ENCODE measurements around the gene ATF2.

ATF2 gene, protein sequence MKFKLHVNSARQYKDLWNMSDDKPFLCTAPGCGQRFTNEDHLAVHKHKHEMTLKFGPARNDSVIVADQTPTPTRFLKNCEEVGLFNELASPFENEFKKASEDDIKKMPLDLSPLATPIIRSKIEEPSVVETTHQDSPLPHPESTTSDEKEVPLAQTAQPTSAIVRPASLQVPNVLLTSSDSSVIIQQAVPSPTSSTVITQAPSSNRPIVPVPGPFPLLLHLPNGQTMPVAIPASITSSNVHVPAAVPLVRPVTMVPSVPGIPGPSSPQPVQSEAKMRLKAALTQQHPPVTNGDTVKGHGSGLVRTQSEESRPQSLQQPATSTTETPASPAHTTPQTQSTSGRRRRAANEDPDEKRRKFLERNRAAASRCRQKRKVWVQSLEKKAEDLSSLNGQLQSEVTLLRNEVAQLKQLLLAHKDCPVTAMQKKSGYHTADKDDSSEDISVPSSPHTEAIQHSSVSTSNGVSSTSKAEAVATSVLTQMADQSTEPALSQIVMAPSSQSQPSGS

DNA sequence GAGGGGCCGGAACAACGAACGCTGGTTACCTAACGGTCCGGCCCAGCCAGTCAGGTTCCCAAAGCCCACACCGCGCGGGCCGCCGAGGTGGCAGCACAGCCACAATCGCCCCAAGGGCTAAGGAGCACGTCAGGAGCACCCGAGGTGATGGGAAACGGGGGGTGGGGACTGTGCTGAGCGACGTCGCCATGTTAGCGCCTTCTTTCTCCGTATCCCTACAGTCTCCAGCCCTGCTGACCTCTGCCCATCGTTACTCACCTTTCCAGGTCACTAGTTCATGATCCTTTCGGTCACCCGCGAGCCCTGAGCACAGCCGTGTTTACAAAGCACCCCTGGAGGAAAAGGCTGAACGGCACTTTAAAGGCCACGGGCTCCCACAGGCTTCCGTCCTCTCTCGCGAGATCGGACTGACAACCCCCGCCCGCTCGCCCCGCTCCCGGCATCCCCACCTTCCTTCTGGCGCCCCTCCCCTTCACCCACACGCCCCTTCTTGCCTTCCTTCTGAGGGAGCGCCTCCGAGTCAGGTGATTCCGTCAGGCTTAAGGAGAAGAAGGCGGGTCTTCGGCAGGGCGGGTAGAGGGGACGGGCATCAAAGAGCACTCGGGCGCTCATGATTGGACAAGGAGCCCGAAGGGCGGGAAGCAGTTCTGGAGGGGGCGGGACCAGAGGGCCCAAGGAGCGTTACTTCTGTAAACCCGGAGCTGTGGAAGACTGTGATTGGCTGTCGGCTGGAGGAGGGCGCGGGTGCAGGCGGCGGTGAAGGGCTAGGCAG is at the start of gene ATF2:
Gene ATF2 (minus strand): TSS at position 412 of the 772 bp plus-strand sequence. CDS start 31,760 bp downstream, outside the sequence.
- peak; percentile 99 for DNase-seq

DNA sequence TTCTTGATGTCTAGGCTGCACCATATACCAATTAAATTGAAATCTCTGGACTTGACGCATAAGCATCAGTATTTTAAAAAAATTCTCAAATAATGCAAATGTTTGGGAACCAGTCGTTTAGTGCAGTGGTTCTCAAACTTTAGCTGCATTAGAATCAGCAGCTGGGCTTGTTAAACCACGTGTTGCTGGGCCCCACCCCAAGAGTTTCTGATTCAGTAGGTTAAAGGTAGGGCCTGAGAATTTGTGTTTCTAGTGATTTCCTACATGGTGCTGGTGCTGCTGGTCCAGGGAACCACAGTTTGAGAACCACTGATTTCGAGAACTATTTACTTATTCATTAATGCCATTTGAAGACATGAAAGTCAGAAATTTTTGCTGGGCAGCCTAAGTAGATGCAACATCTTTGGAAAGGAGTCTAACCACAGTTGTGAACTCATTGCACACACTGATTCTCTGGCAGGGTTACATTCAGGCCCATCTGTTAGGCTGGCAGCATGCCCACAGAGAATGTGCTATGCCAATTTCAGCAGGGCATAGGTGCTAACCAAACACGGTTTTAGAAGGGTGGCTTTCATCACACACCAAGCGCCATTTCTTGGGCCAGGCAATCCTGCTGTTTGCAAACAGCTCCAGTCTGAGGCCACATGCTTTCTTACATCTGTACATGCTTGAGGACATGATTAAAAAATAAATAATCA is 39.9 kb upstream of the ATF2 start:
- peak; percentile 96 for DNase-seq

DNA sequence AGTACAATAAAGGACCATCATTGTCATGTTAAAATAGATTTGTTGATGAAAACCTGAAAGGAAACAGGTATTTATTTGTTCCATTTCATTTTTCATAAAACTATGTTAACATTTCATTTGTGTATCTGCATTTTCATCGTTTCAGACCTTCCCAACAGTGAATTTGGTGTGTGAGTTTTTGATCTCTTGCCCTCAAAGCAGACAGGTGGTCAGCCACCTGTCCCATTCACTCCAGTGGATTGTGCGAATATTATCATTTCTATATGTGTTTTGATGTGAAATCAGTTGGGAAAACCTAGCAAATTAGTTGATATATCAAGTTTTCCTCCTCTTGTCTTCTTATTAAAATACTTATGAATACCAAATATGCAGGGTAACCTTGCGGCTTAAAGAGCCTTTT is 38.9 kb upstream of the ATF2 start:
- DNase-seq: peak; percentile 2

DNA sequence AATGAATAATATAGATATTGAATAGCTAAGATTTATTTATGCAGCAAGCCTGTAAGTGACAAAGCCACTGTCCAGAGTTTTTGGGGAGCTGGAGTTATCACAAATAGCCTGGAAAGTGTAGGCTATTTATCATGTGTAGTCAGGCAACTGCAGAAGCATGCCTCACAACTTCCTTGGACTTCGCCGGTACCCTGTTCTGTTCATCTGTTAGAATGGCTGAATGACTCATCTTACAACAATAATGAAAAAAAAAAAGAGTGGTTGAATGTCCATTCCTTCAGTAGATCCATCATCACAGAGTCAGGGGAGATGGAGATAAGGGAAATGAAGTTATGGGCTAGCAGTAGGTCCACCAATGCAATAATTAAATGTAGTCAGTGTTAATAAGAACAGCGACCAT is 37.5 kb upstream of the ATF2 start:
- no peak for DNase-seq

DNA sequence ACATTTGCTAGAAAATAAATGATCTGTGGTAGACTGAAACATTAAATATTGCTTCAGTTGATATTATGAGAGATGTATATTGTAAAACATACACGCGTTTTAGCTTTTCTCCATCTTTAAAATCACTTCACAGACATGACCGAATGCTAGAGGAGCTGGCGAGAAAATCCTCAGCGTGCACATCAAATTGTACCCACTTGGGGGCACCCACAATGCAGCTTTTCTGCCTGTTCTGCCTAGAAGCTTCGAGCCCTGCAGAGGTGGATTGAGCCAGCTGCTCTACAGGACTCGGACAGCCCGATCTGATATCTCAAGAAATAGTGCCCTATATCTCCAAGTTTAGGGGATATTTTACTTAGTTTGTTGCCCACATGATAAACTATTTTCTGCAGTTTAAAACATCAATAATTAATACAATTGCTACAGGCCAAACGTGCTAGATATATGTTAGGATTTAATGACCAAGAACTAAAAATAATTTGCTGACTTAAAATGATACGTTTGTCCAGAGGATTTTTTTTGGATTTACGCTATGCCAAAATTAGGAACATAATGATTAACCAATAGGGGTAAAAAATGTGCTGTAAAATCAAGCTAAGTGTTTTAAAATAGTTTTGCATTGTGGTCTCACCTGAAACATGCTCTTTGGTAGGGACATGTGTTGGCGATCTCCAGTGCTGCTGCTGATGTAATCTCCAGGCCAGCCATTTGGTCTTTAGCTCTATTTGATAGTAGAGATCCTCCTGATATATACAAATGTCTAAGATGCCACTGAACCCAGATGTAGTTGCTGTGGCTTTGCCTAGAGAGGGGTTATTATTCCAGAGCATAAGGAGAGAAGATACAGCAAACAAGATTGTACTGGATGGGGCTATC is 35.9 kb upstream of the ATF2 start:
- DNase-seq: peak; percentile 83

DNA sequence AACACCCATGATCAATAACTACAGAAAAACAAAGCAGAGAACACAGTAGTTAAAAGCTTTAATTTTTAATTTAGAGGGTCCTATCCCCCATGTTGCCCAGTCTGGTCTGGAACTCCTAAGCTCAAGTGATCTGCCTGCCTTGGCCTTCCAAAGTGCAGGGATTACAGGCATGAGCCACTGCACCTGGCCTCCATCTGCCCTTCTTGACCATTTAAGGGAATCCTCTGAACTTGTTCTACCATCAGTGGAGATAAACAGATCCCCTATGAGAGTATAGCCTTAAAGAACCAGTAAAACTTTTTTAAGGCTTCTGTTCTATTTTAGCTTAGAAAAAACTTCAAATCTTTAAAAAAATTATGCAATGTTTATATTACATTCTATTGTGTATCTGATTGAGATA is 27.0 kb upstream of the ATF2 start:
- DNase-seq: no peak

DNA sequence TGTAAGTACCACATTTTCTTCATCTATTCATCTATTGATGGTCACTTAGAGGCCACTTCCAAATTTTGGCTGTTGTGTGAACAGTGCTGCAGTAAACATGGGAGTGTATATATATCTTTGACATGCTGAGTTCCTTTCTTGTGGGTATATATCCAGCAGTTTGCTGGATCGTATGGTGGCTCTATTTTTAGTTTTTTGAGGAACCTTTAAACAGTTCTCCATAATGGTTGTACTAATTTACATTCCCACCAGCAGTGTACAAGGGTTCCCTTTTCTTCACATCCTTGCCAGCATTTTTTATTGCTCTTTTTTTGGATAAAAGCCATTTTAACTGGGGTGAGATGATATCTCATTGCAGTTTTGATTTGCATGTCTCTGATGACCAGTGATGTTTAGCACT is 20.8 kb upstream of the ATF2 start:
- no peak for DNase-seq

DNA sequence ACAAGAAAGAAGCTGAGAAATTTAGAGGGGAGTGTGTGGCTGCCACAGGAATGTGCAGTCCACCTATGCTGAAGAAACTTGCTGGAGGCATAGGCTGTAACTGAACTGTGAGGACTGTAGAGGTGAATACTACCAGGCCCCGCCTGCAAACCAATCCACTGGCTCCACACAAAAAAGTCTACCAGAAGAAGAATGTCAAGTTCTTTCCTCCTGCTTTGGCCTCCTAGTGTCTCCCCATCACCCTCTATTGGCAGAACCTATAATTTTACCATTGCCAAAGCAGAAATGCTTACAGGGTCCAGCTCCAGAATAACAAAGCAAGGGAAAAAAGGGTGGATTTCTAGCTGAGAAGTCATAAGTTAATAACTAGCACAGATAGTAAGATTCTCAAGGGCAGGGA is 19.4 kb upstream of the ATF2 start:
- peak; percentile 19 for DNase-seq

DNA sequence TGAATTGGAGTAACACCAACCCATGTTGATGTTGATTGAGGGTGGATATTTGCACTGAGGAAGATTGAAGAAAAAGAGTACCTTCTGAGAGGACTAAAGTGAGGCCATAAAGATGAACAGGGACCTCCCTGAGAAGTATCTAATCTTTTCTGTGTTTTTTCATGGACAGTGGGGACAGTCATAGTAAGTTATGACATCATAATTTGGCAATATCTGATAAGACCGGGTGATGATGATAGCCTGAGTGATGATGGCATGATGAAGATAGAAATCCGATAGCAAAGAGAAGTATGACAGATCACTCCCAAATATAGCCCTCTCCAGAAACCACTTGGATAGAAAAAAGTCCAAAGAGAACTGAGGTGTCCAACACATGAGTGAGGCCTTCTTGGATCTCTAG is 15.7 kb upstream of the ATF2 start:
- no peak for DNase-seq

DNA sequence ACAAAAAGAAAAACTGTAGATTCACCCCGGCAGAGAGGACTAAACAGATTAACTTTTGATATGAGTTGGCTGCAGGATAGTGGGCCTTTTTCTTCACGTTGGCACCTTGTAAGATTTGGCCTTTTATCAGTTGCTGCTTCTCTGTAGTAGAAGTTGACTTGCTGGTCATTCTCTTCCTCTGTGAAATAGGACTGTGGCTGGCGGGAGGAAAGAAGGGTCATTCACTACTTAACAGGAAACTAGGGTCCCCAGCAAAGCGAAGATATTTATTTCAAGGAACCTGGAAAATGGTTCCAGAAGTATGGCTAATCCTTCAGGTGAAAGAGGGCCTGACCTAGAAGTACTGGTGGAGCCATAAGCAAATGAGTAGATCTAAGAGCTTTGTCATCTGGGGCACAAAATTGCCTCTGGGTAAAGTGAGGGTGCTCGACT is 13.9 kb upstream of the ATF2 start:
- no peak for DNase-seq

DNA sequence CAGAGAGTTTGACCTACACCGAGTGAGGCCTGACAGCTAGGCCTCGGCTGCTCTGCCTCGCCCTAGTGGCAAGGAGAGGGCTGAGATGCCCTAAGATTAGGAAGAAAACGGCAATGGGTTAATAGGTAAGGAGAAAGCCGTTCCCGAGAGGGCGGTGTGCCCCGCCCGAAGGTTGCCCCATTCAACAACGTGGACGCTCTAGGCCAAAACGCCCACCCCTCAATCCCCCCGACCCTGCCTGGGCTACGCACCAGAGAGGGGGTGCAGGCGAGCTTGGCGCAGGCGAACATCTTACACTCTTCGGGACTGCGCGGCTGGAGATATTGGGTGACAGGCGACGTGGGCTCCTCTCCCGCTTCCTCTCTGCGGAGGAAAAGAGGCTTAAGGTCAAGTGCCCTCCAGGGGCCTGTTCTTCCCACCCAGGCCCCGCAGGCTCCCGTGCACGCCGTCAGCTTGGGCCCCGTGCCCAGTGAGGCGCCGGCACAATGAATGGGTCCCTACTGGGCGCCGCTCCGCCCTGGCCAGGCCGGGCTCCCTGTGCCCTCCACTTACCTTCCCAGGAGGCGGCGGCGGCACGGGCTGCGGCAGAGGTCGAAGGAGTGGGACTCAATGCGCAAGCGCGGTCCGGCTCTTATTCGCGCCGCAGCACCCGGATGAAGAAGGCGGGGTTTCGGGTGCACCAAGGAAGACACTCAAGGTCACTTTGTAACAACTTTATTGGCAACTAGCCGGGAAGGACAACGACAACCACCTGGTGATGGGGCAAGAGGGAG is 13.3 kb upstream of the ATF2 start, which contains the start of gene ATP5MC3:
Gene ATP5MC3 (minus strand): TSS at position 607 of the 773 bp plus-strand sequence. CDS start 317 bp downstream, at position 290.
- peak; percentile 94 for DNase-seq

DNA sequence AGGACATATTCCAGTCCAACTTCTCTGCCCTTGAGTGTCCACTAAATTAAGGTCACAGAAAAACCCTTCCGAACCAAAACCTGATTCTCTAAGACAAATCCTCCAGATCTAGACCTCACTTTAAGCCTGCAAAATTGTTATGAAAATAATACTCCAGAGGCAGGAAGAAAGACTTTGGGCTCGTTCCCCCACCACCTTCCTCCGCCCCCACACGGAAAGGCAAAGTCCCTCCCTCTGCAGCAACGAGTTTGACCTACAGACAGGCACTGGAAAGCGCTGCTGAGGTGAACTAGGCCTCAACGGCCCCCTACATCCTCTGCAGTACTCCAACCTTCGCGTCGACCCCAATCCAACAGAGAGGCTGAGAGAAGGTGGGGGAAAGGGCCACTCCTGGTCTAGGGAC is 12.7 kb upstream of the ATF2 start:
- DNase-seq: peak; percentile 66

DNA sequence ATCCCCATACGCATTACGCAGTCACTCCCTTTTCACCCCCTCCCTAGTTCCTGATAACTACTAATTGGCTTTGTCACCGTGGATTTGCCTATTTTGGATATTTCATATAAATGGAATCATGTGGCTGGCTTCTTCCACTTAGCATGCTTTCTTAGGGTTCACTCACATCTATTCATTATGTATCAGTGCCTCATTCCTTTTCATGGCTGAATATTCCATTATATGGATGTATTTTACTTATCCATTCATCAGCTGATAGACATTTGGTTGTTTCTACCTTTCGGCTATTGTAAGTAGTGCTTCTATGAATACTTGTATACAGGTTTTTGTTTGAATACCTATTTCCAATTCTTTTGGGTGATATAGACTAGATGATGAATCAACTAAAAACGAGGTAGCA is 8.6 kb upstream of the ATF2 start:
- no peak for DNase-seq

DNA sequence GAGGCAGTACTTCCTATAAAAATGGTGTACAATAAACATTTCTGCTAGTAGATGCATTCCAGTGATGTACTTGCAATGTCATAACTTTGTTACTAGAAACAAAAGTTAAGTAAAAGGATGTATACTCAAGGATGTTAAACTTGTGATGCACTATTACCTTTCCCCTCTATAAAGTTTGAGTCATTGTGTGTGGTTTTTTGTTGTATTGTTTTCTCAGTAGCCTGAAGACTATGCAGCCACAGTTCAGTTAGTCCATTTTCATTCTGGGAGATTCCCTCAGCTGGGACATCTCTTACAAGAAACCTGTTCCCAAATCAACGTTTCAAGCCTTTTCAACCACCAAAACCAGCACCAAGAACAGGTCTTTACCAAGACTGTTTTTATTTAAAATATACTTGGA is 7.9 kb upstream of the ATF2 start:
- no peak for DNase-seq

DNA sequence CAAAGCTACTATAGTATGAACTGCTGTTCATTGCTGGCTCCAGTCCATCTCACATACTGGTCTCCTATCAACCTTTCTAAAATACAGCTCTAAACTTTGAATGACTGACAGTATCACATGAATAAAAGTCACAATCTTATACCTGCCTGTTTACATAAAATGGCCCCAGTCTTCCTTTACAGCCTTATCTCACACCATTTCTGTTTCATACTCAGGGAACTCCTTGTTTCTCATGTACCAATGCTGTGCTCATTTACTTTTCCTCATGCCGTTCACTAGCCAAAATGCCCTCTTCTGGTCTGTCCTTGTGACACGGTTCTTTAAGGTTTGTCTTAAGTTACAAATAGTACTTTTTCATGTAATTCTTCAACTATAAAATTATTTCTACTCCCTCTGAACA is 7.3 kb upstream of the ATF2 start:
- no peak for DNase-seq

DNA sequence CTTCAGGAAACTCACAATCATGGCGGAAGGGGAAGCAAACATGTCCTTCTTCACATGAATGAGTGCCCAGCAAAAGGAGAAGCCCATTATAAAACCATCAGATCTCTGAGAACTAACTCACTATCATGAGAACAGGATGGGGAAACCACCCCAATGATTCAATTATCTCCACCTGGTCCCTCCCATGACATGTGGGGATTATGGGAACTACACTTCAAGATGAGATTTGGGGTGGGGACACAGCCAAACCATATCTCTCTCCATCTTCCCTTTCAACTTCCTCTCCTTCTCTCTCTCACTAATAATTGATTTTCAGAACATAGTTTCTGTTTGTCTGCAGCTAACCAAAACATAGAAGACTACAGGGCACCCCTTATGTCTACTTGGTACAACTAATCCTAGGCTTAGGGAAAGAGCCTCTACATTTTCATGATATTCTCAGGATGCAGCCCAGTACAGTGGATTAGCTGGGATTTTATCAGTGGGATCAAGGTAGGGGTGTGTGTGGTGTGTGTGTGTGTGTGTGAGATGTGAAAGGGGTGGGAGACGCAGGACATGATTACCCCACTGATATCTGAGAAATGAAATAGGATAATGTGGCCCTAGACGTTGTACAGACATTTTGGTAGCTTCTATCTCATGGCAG is 2.8 kb upstream of the ATF2 start:
- DNase-seq: no peak

DNA sequence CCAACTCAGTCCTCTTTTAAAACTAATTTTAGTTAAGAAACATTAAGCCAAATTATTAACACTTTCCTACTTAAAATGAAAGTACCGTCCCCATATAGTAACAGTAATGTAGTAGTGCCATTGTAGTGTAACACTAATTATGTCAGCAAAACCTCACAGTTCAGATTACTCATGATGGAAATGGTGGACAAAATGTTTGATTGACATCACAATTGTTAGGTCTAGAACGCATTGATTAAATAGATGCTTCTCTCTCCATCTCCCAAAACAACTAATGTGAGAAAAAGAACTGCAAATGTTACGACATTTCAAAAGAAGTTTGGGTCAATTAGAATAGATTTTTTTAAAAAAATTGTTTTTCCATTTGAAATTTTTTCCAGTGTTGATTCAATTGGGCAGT is 1.2 kb upstream of the ATF2 start:
- peak; percentile 3 for DNase-seq

DNA sequence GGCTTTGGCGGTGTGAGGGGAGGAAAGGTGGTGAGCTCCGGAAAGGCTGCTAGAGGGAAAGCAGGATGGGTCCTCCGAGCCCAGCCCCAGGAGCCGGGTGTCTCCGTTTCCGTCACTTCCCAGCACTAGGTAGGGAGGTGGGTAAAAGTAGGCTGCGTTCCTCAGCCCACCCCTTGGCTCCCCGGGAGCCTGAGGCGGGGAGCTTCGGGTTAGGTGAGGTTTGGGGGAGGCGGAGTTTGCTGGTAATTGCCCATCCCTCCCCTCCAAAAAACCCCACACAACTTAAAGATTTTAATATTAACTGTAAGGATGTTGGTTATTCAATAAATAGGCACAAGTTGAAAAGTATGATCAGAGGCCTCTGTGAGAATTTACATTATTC is 552 bp upstream of the ATF2 start:
- no peak for DNase-seq

DNA sequence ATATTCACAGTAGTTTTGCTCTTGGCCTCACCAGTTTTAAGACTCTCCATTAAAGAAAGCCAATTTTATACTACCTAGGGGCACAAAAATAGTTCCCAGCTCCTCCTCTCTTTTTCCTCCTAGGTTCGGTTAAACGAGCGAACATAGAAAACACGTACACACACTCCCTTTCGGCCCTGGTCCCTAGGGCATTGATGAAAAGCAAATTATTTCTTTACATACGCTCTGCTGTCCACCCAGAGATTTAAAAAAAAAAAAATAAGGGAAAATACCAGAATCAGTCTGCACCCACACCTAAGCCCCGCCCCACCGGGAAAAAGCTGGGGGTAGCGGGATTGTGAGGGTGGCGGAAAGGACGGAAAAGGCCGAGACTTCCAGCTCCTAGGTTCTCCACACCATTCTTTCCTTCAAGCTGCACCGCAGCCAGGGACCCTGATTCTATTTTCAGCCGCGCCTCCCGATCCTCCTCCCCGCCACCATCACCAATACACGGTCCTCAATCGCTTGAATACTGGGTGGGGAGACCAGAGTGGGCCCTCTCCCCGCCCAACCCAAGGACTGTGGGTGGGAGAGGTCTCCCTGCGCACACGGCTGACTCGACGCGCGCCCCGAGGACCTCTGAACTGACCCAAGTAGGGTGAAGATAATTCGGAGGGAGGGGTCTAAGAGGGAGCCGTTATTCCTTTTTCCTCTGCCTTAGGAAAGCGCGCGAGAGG is 769 bp downstream of the ATF2 start:
- DNase-seq: peak; percentile 67

DNA sequence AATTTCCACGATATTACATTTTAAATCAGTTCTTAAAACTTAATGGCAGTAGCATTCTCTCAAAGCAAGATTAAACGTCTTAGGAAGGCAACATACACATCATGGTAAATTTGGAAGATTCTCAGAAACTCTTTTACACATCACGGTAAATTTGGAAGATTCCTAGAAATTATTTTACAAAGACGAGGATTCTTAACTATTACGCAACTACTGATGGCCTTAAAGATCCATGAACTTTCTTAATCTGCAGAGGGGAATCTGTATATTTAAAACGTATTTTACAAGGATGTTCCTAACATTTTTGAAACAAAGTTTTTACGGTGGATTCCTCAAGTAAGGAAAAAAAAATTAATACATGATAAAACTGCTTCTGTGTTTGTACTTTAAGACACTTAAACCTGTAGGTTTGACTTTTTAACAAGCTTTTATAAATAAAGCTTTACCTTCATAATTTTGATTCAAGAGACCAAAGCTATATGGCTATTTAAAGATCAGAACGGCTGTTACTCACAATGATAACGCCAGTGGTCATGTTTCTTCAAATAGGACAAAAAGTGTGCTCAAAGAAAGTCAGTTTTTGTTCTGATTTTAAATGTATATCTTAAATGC is 1.7 kb downstream of the ATF2 start:
- no peak for DNase-seq

Data from NCI-H69 (cell line).